Astrocyte (in vitro differentiated cells and primary cell): ENCODE results near the gene NEK3.

Experiments
- CTCF ChIP-seq: IDR thresholded peaks from 2 replicates; pipeline ENCODE4 v1.5.1; 2011; ENCODE audit warnings: low read depth, mild to moderate bottlenecking, inconsistent platforms, low read length, moderate library complexity; ENCODE audit not compliant: insufficient read depth
- EZH2 ChIP-seq: IDR thresholded peaks from 2 replicates; pipeline ENCODE4 v1.6.1; 2012; ENCODE audit warnings: mild to moderate bottlenecking, low read length, inconsistent platforms; ENCODE audit not compliant: insufficient read depth

DNA sequence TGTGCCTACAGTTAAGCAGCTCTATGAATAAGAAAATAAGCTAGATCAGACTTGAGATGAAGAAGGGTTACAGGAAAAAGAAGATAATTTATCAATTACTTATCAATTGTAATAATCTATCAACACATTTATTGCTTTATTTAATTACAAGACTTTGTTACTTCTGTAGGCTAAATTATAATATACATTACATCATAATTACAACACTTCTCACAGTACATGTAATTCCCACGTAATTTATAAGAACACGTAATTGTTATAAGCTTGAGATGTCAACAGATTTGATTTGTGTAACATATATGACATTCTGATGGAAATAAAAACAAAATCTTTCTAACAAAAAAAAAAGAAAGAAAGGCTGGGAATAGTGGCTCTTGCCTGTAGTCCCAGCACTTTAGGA lies 67.3 kb downstream of the NEK3 start:
- TF ChIP-seq EZH2 (no peak), CTCF (no peak)
